ENCODE measurements around the gene TWIST2.

DNA sequence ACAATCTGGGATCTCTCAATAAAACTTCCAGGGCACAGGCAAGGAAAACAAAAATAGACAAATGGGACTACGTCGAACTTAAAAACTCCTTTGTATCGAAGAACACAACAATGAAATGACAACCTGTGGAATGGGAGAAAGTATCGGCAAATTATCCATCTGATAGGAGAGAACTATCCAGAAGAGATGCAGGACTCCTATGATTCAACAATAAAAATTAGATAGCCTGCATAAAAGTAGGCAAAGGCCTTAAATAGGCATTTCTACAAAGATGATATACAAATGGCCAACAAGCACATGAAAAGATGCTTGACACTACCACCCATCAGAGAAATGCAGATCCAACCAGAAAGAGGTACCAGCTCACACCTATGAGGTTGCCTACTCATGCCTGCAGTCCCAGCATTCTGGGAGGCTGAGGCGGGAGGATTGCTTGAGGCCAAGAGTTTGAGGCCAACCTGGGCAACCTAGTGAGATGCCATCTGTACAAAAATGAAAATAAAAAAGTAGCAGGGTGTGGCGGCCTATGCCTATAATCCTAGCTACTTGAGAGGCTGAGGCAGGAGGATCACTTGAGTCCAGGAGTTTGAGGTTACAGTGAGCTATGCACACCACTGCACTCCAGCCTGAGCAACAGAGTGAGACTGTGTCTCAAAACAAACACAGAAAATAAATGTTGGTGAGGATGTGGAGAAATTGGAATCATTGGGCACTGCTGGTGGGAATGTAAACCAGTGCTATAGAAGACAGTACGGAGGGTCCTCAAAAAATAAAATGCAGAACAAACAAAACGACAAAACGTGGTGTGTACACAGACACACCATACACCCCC, 21.6 kb downstream of the TWIST2 start:
- TF ChIP-seq SUZ12 (IDR thresholded peaks at IDR 0.05; ENCODE audit: extremely low read depth, insufficient read depth, insufficient read length), result no peak
- no peak for TF ChIP-seq ZNF274 (IDR thresholded peaks at IDR 0.05; ENCODE audit: low read depth, low read length)
- no peak for TF ChIP-seq YY1 (IDR thresholded peaks at IDR 0.05; ENCODE audit: insufficient read depth, insufficient read length)

All from NT2/D1 (cell line).